ENCODE data around the gene APOC4. TPM values are rescaled to one million over a fixed set of nuclear protein-coding genes. Genes with fewer than 3 reads are reported as not detected.
A peak's percentile ranks its signal among the peaks of the same experiment; 100 is the strongest.

The APOC4 gene
- total RNA-seq (2014; rRNA removed; shearing (Covaris generic); ENCODE audit: low replicate concordance): not detected in 2 replicates

- Histone ChIP-seq H3K27me3 (ENCODE audit: low read length) (no peaks in the 10 kb centered on the region), H3K9ac (ENCODE audit: low read length) (no peak within 1 kb of the TSS), H3K9me2 (replicated peaks; ENCODE audit: insufficient read depth, low read length) (no peaks in the 10 kb centered on the region)
Observed at GRCh38 chr19:44942067-44942571, at the start of gene APOC4. APOC4 (plus strand) TSS chr19:44942237; CDS start chr19:44942278, 41 bp downstream.

GRCh38 chr19:44892932-44893331 lies 49.1 kb upstream of the APOC4 start:
- peak overlapping the region; percentile 78; the same call in 1 of the 2 replicates for H3K9ac ChIP-seq (ENCODE audit: low read length)
- H2AFZ ChIP-seq (ENCODE audit: low read length): no peak overlapping the region
- H3K4me3 ChIP-seq (ENCODE audit: low read length): peak overlapping the region; percentile 88; the same call in 1 of the 2 replicates
- peaks cover 18% of the 10 kb centered on the region for H3K4me1 ChIP-seq (ENCODE audit: low read length)
- H4K20me1 ChIP-seq (ENCODE audit: insufficient read depth, low read depth, low read length): peaks cover 25% of the 10 kb centered on the region
- H3K9me2 ChIP-seq (replicated peaks; ENCODE audit: insufficient read depth, low read length): no peaks in the 10 kb centered on the region
- H3K9me3 ChIP-seq (ENCODE audit: low read length): no peaks in the 10 kb centered on the region
- no peak for DNase-seq
- H3K36me3 ChIP-seq (ENCODE audit: insufficient read depth, low read length): peaks cover 31% of the 10 kb centered on the region
- no peaks in the 10 kb centered on the region for H3K27me3 ChIP-seq (ENCODE audit: low read length)
- no peak overlapping the region for H3K27ac ChIP-seq (ENCODE audit: low read length)
- H3K4me2 ChIP-seq (ENCODE audit: low read depth, low read length, poor library complexity, severe bottlenecking): peak overlapping the region; percentile 84
- peaks cover 37% of the 10 kb centered on the region for H3K79me2 ChIP-seq (ENCODE audit: low read length)

More at GRCh38 chr19:44942067-44942571, at the start of gene APOC4:
- no peak for DNase-seq
- Histone ChIP-seq H3K4me1 (ENCODE audit: low read length) (peaks cover 11% of the 10 kb centered on the region), H3K36me3 (ENCODE audit: insufficient read depth, low read length) (no peaks in the 10 kb centered on the region), H2AFZ (ENCODE audit: low read length) (no peak within 1 kb of the TSS), H3K4me3 (ENCODE audit: low read length) (no peak within 1 kb of the TSS), H3K27ac (ENCODE audit: low read length) (no peak within 1 kb of the TSS), H3K79me2 (ENCODE audit: low read length) (no peaks in the 10 kb centered on the region), H4K20me1 (ENCODE audit: insufficient read depth, low read depth, low read length) (no peaks in the 10 kb centered on the region), H3K4me2 (ENCODE audit: low read depth, low read length, poor library complexity, severe bottlenecking) (no peak within 1 kb of the TSS), H3K9me3 (ENCODE audit: low read length) (no peaks in the 10 kb centered on the region)

GRCh38 chr19:44893332-44894051 lies 48.5 kb upstream of the APOC4 start:
- H3K27me3 ChIP-seq (ENCODE audit: low read length): no peaks in the 10 kb centered on the region
- H2AFZ ChIP-seq (ENCODE audit: low read length): no peak overlapping the region
- H3K79me2 ChIP-seq (ENCODE audit: low read length): peaks cover 37% of the 10 kb centered on the region
- H3K4me3 ChIP-seq (ENCODE audit: low read length): no peak overlapping the region
- H3K27ac ChIP-seq (ENCODE audit: low read length): no peak overlapping the region
- peaks cover 25% of the 10 kb centered on the region for H4K20me1 ChIP-seq (ENCODE audit: insufficient read depth, low read depth, low read length)
- no peaks in the 10 kb centered on the region for H3K9me3 ChIP-seq (ENCODE audit: low read length)
- H3K9ac ChIP-seq (ENCODE audit: low read length): 0 out of 2 replicates have a peak overlapping the region, but pooled peaks have one; percentile 78
- peaks cover 31% of the 10 kb centered on the region for H3K36me3 ChIP-seq (ENCODE audit: insufficient read depth, low read length)
- H3K9me2 ChIP-seq (replicated peaks; ENCODE audit: insufficient read depth, low read length): no peaks in the 10 kb centered on the region
- peaks cover 18% of the 10 kb centered on the region for H3K4me1 ChIP-seq (ENCODE audit: low read length)
- no peak for DNase-seq
- no peak overlapping the region for H3K4me2 ChIP-seq (ENCODE audit: low read depth, low read length, poor library complexity, severe bottlenecking)

DNA sequence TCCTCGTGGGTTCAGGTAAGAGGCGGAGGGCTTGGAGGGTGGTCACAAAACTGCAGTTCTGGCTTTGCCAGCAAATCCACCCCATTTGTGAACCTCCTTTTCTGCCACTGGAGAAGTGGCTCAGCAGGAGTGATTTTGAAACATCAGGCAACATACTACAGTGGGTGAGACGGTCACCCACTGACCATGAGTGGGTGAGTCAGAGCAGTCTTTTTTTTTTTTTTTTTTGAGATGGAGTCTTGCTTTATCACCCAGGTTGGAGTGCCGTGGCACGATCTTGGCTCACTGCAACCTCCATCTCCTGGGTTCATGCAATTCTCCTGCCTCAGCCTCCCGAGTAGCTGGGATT lies 48.0 kb upstream of the APOC4 start:
- Histone ChIP-seq H3K36me3 (ENCODE audit: insufficient read depth, low read length) (peaks cover 31% of the 10 kb centered on the region), H3K9me3 (ENCODE audit: low read length) (no peaks in the 10 kb centered on the region), H3K9me2 (replicated peaks; ENCODE audit: insufficient read depth, low read length) (no peaks in the 10 kb centered on the region), H3K9ac (ENCODE audit: low read length) (no peak overlapping the region), H3K4me2 (ENCODE audit: low read depth, low read length, poor library complexity, severe bottlenecking) (no peak overlapping the region), H3K79me2 (ENCODE audit: low read length) (peaks cover 37% of the 10 kb centered on the region), H3K4me3 (ENCODE audit: low read length) (no peak overlapping the region), H3K27ac (ENCODE audit: low read length) (no peak overlapping the region), H2AFZ (ENCODE audit: low read length) (no peak overlapping the region), H3K27me3 (ENCODE audit: low read length) (no peaks in the 10 kb centered on the region), H3K4me1 (ENCODE audit: low read length) (peaks cover 18% of the 10 kb centered on the region), H4K20me1 (ENCODE audit: insufficient read depth, low read depth, low read length) (peaks cover 25% of the 10 kb centered on the region)
- DNase-seq: no peak

- Histone ChIP-seq H2AFZ (ENCODE audit: low read length) (no peak overlapping the region), H3K9ac (ENCODE audit: low read length) (no peak overlapping the region), H3K4me2 (ENCODE audit: low read depth, low read length, poor library complexity, severe bottlenecking) (no peak overlapping the region), H3K4me1 (ENCODE audit: low read length) (peaks cover 14% of the 10 kb centered on the region), H3K79me2 (ENCODE audit: low read length) (peaks cover 37% of the 10 kb centered on the region), H3K9me3 (ENCODE audit: low read length) (no peaks in the 10 kb centered on the region), H3K9me2 (replicated peaks; ENCODE audit: insufficient read depth, low read length) (no peaks in the 10 kb centered on the region), H3K27ac (ENCODE audit: low read length) (no peak overlapping the region), H4K20me1 (ENCODE audit: insufficient read depth, low read depth, low read length) (peaks cover 26% of the 10 kb centered on the region), H3K27me3 (ENCODE audit: low read length) (no peaks in the 10 kb centered on the region), H3K4me3 (ENCODE audit: low read length) (no peak overlapping the region), H3K36me3 (ENCODE audit: insufficient read depth, low read length) (peaks cover 31% of the 10 kb centered on the region)
- no peak for DNase-seq
Observed at GRCh38 chr19:44894946-44895345, 47.1 kb upstream of the APOC4 start.

- Histone ChIP-seq H3K79me2 (ENCODE audit: low read length) (peaks cover 19% of the 10 kb centered on the region), H3K36me3 (ENCODE audit: insufficient read depth, low read length) (peaks cover 33% of the 10 kb centered on the region), H3K27me3 (ENCODE audit: low read length) (no peaks in the 10 kb centered on the region)
Observed at GRCh38 chr19:44897835-44898234, 44.2 kb upstream of the APOC4 start.

DNA sequence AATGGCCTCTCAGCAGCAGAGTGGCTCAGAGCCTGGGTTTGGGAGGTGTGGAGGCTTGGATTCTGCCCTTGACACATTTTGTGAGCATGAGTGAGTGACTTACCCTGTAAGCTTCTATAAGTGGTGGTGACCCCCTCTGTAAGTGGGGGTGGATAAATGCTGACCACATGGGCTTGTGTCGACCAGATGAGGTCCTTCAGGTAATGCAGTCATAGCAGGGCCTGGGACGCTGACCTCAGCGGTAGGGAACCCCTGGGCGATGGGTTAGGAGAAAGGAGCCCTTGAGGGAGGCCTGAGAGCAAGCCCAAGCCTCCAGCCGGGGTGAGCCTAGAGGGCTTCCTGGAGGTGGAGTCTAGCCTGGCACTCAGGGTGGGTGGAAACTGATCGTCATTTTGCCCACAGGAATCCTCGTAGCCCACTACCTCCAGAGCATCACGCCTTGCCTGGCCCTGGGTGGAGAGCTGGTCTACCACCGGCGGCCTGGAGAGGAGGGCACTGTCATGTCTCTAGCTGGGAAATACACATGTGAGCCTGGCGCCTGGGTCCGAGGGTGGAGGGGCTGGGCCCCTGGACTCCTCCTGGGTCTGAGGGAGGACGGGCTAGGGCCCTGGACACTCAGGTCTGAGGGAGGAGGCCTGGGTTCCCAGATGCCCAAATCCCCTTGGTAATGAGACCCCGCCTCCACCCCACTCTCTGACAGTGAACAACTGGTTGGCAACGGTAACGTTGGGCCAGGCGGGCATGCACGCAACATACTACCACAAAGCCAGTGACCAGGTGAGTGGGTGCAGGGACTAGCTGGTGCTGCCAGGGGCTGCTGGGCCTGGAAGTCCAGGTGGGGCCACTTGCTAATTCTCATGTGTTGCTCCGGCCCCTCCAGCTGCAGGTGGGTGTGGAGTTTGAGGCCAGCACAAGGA lies 41.5 kb upstream of the APOC4 start:
- no peak overlapping the region for H2AFZ ChIP-seq (ENCODE audit: low read length)
- no peaks in the 10 kb centered on the region for H3K79me2 ChIP-seq (ENCODE audit: low read length)
- H3K9me3 ChIP-seq (ENCODE audit: low read length): no peaks in the 10 kb centered on the region
- H3K9me2 ChIP-seq (replicated peaks; ENCODE audit: insufficient read depth, low read length): no peaks in the 10 kb centered on the region
- no peaks in the 10 kb centered on the region for H3K4me1 ChIP-seq (ENCODE audit: low read length)
- DNase-seq: no peak
- H3K4me3 ChIP-seq (ENCODE audit: low read length): no peak overlapping the region
- H3K9ac ChIP-seq (ENCODE audit: low read length): no peak overlapping the region
- no peaks in the 10 kb centered on the region for H3K27me3 ChIP-seq (ENCODE audit: low read length)
- peaks cover 12% of the 10 kb centered on the region for H4K20me1 ChIP-seq (ENCODE audit: insufficient read depth, low read depth, low read length)
- peaks cover 20% of the 10 kb centered on the region for H3K36me3 ChIP-seq (ENCODE audit: insufficient read depth, low read length)
- no peak overlapping the region for H3K27ac ChIP-seq (ENCODE audit: low read length)
- no peak overlapping the region for H3K4me2 ChIP-seq (ENCODE audit: low read depth, low read length, poor library complexity, severe bottlenecking)

More at GRCh38 chr19:44897835-44898234, 44.2 kb upstream of the APOC4 start:
- H3K4me1 ChIP-seq (ENCODE audit: low read length): peaks cover 2% of the 10 kb centered on the region
- H3K9me2 ChIP-seq (replicated peaks; ENCODE audit: insufficient read depth, low read length): no peaks in the 10 kb centered on the region
- H3K9ac ChIP-seq (ENCODE audit: low read length): no peak overlapping the region
- DNase-seq: no peak
- no peaks in the 10 kb centered on the region for H3K9me3 ChIP-seq (ENCODE audit: low read length)
- H3K4me3 ChIP-seq (ENCODE audit: low read length): no peak overlapping the region
- H4K20me1 ChIP-seq (ENCODE audit: insufficient read depth, low read depth, low read length): peaks cover 17% of the 10 kb centered on the region
- no peak overlapping the region for H2AFZ ChIP-seq (ENCODE audit: low read length)
- H3K4me2 ChIP-seq (ENCODE audit: low read depth, low read length, poor library complexity, severe bottlenecking): no peak overlapping the region
- no peak overlapping the region for H3K27ac ChIP-seq (ENCODE audit: low read length)

GRCh38 chr19:44903216-44903601 lies 38.8 kb upstream of the APOC4 start:
- no peak for DNase-seq
- no peak overlapping the region for H2AFZ ChIP-seq (ENCODE audit: low read length)
- no peaks in the 10 kb centered on the region for H3K9me3 ChIP-seq (ENCODE audit: low read length)
- no peak overlapping the region for H3K27ac ChIP-seq (ENCODE audit: low read length)
- no peak overlapping the region for H3K4me2 ChIP-seq (ENCODE audit: low read depth, low read length, poor library complexity, severe bottlenecking)
- no peaks in the 10 kb centered on the region for H3K9me2 ChIP-seq (replicated peaks; ENCODE audit: insufficient read depth, low read length)
- H3K4me1 ChIP-seq (ENCODE audit: low read length): peaks cover 4% of the 10 kb centered on the region; the same call in 1 of the 2 replicates
- H3K27me3 ChIP-seq (ENCODE audit: low read length): no peaks in the 10 kb centered on the region
- H3K4me3 ChIP-seq (ENCODE audit: low read length): no peak overlapping the region
- no peaks in the 10 kb centered on the region for H3K79me2 ChIP-seq (ENCODE audit: low read length)
- no peak overlapping the region for H3K9ac ChIP-seq (ENCODE audit: low read length)
- peaks cover 4% of the 10 kb centered on the region; the same call in 1 of the 2 replicates for H4K20me1 ChIP-seq (ENCODE audit: insufficient read depth, low read depth, low read length)
- H3K36me3 ChIP-seq (ENCODE audit: insufficient read depth, low read length): peaks cover 6% of the 10 kb centered on the region; the same call in 1 of the 2 replicates

Data from Karpas-422 (cell line).